GM19025 (cell line): Measurements from ENCODE around the gene RPL29.
"Not testable (repeated sequence)": the region's sequence is repeated elsewhere in the genome, so short reads cannot be mapped to it uniquely, and the experiment has no call there.

Source experiments
- ATAC-seq: cut with Tn5 transposase; IDR thresholded peaks from one replicate; pipeline ENCODE4 v1.9.1; 2021; ENCODE audit warnings: mild to moderate bottlenecking, low read depth, moderate library complexity; ENCODE audit not compliant: unreplicated experiment

RPL29 gene

GRCh38 chr3:52007291-52007690 lies 11.6 kb upstream of the RPL29 start:
- ATAC-seq, result no peak

DNA sequence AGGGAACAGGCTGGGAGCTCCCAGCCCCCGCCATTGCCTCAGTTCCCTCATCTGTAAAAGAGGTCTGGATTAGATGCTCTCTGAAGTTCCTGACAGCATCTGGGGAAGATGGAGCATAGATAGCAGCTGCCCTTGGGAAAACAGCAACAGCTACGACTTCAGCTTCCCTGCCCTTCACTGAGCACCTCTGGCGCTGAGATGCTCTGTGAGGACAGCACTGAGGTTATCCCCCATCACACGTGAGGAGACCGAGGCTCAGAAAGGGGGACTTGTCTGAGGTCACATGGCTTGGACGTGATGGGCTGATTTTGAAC lies 11.1 kb upstream of the RPL29 start:
- ATAC-seq, result no peak

DNA sequence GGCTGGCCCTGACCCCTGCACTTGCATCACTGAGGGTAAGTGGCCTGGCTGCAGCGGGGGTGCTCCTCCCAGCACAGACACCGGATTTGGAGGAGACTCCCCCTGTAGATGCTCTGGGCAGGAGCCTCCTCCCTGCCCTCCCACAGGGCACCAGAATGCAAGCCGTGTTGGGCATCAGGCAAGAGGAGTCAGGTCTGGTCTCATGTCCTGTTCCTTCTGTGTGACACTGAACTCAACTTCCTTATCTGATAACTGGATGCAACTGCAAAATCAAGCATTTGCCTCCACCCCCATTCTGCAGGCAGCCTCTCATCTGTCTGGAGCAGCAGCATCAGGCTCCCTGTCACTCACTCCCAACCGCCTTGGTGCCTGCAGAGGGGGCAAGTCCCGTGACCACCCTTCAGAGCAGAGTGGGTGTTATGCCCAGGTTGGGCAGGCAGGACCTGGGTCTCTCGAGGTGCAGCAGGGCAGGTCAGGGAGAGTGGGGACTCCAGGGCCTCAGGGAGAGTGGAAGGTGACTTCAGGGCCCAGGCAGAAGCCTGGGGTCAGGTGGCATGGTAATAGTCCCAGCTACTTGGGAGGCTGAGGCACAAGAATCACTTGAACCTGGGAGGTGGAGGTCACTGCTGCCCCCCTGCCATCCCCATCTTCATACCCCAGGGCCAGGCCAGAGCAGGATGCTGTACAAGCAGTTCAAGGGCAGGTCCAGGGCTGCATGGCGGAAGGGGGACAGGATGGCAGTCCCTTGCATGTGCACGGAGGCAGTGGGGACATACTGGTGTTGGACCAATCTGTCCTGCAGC lies 10.5 kb upstream of the RPL29 start:
- ATAC-seq, result no peak

DNA sequence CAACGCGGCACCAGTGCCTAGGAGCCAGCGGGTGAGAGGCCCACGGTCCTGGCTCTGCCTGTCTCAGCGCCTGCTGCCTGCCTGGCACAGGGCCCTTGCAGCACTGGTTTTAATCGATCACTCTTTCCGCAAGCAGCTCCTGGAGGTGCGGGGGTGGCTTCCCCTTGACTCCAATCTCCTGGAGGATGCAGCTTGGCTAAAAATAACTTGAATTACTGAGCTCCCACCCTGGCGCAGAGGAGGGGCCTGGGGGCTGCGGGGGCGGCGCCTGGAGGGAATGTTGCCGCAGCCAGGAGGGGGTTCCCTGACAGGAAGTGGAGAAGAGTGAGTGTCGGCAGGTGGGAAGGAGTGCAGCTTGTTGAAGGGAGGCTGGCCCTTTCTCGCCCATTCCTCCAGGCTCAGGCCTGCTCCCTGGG lies 9.9 kb upstream of the RPL29 start:
- no peak for ATAC-seq

DNA sequence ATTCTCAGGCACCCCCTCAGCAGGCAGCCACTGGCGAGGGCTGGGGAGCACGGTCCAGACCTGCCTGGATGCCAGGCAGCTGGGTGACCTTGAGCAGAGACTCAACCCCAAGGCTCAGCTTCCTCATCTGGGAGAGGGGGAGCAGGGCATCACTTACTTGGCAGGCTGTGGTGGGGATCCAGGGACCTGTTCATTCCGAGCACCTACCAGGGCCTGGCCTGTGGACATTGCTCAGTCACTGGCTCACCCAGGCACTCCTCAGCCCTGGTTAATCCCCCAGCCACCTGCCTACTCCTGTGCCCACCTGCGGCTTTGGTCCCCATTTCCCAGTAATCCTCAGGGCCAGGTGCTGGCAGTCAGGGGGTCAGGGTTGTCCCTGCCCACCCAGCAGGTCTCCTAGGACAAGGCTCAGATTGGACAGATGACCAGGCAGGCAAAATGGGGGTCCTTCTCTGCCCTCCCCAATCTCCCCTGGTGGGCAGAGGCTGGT lies 9.3 kb upstream of the RPL29 start:
- ATAC-seq, result no peak

- no peak for ATAC-seq
Measured at GRCh38 chr3:52004163-52004787, 8.6 kb upstream of the RPL29 start.

- no peak for ATAC-seq
Measured at GRCh38 chr3:52002748-52003147, 7.1 kb upstream of the RPL29 start.

GRCh38 chr3:52001443-52001974 lies 5.8 kb upstream of the RPL29 start:
- ATAC-seq, result peak; percentile 76

DNA sequence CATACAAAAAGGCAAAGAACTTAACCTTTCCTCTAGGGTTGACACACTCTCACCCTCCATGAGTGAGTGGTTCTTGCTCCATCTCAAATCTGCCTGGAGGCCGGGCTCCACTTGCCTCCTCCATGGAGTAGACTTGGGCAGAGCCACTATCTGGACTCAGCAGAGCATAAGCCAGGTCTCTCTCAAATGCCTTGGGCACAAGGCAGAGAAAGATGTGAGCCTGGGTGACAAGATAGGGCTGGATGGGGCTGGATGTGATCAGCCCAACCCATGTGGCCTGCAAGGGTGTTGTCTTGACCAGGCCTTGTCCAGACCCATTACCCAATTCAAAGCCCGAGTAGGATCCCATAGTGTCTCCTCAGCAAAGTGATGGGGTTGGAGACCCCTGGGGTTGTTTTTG lies 4.2 kb upstream of the RPL29 start:
- no peak for ATAC-seq

GRCh38 chr3:51998774-51999173 lies 3.1 kb upstream of the RPL29 start:
- no peak for ATAC-seq

GRCh38 chr3:51997935-51998596 lies 2.4 kb upstream of the RPL29 start:
- no peak for ATAC-seq

GRCh38 chr3:51997172-51997571 lies 1.5 kb upstream of the RPL29 start:
- ATAC-seq, result no peak

DNA sequence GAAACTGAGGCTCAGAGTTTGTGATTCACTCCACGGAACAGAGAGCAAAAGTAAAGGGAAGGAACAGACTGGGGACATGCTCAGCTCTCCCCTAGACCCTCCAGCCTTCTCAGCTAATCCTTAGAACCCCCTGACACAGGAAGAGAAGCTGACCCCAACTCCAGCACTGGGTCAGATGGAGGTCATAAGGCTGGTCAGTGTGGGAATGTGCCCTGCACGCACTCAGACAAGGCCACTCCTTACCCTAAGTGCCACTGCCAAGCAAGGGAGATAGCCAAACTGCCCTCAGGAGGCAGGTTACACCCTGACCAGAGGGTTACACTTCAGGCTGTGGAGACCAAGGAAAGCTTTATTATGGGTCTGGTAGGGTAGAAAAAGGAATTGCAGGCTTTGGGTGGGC lies 1.2 kb downstream of the RPL29 start:
- ATAC-seq, result no peak

GRCh38 chr3:51993657-51994056 lies 2.0 kb downstream of the RPL29 start:
- ATAC-seq, result not testable (repeated sequence)

DNA sequence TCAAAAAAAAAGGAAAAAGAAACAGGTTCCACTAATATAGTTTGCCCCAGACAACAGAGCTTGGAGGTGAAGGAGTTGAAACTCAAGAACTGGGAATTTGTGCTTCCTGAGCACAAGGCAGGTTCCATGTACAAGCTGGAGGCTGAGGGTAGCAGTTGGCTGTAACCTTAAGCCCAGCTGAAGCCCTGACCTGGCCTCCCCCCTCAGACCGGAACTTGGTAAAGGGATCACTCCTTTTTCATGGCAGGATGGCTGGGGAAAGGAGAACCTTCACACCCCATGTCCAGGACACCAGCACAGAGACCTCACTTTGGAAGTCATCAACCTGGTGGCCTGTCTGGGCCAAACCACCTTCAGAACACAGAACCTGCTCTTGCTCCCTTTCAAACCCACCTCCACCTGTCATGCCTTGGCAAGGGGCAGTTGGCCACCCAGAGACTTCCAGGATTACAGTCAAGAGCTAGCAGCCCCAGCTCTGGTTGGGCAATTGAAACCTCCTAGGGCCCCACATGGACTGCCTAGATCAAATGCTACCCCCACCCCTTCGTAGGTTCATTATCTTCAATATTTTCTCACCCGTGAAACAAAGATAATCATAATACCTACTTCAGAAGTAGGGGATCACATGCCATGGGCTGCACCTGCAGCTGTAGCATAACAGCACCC lies 3.5 kb downstream of the RPL29 start:
- ATAC-seq, result no peak

- not testable (repeated sequence) for ATAC-seq
Measured at GRCh38 chr3:51990501-51990971, 5.2 kb downstream of the RPL29 start.

DNA sequence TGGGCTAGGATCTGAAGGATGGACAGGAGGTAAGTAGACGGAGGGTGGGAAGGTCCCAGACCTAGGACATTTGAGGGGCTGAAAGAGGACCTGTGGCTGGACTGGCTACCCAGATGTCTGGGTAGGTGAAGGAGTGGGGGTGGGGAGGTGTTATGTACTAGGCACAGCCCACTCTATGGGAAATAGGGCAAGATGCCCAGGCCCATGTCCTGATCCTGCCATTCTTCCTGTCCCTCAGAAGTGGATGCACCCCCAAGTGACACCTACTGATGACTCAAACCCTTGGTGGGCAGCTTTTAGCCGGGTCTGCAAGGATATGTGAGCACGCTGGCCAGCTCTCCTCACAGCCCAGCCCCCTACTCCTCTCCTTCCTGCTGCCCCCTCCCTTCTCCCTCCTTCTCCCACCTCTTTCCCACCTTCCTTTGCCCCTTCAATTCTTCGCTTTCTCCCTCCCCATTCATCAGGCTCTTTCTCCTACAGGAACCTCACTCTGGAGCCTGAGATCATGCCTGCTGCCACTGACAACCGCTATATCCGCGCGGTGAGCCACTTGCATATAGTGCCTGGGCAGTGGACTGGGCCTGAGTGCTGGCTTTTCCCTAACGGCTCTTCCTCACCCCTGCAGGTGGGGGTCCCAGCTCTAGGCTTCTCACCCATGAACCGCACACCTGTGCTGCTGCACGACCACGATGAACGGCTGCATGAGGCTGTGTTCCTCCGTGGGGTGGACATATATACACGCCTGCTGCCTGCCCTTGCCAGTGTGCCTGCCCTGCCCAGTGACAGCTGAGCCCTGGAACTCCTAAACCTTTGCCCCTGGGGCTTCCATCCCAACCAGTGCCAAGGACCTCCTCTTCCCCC lies 7.2 kb downstream of the RPL29 start:
- no peak for ATAC-seq

- no peak for ATAC-seq
Measured at GRCh38 chr3:51987568-51987967, 8.1 kb downstream of the RPL29 start.

DNA sequence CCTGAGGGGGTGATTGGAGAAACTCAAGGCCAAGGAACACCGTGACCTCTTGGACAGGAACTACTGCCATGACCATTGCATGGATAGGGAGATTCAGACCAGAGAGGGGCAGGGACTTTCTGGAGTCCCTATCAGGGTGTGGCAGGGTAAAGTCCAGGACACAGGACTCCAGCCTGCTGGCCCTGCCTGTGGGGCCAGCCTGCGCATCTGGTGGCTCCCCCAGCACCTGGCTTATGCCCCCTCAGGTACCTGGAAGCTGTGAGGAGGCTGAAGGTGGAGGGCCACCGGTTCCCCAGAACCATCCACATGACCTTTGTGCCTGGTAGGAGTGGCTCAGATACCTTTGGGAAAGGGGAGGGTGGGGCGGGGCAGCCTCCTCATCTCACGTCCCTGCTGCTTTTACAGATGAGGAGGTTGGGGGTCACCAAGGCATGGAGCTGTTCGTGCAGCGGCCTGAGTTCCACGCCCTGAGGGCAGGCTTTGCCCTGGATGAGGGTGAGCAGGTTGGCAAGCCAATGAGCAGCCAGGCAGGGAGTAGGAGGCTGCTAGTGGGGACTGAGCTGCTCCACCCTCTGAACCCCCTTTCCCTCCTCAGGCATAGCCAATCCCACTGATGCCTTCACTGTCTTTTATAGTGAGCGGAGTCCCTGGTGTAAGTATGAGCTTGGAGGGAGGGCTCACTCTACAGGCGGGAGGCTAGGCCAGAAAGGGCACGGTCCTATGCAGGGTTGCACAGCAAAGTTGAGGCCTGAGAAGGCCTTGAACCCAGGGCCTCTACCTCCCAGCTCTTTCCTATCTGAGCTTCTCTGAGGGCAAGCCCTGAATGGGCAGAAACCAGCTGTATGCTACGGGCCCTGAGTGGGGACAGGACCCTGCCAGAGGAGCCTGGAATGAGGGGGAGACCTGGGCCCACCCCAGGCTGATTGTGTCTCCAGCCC lies 9.4 kb downstream of the RPL29 start:
- no peak for ATAC-seq
